KMS-11 (cell line): ENCODE results near the gene SLC11A1.

ENCODE experiments used
- H2AFZ ChIP-seq: fragments of 200-600 bp; sonication (generic); 2 replicates; pipeline ENCODE4 v1.6.1; 2016; ENCODE audit warnings: antibody characterized with exemption, mixed run types, low read depth
- H3K27ac ChIP-seq: fragments of 200-600 bp; sonication (generic); 2 replicates; pipeline ENCODE4 v1.6.1; 2016; ENCODE audit warnings: mild to moderate bottlenecking, mixed run types
- H3K27me3 ChIP-seq: fragments of 200-600 bp; sonication (generic); 2 replicates; pipeline ENCODE4 v1.6.1; 2017; ENCODE audit warnings: mild to moderate bottlenecking, low read depth, mixed run types, moderate library complexity; ENCODE audit not compliant: insufficient read depth
- H3K36me3 ChIP-seq: fragments of 200-600 bp; sonication (generic); 2 replicates; pipeline ENCODE4 v1.6.1; 2017; ENCODE audit warnings: mild to moderate bottlenecking, mixed run types; ENCODE audit not compliant: insufficient read depth
- H3K4me1 ChIP-seq: fragments of 200-600 bp; sonication (generic); 2 replicates; pipeline ENCODE4 v1.6.1; 2016; ENCODE audit warnings: mild to moderate bottlenecking, low read depth, mixed run types; ENCODE audit not compliant: poor library complexity, severe bottlenecking
- H3K4me2 ChIP-seq: fragments of 200-600 bp; sonication (generic); 2 replicates; pipeline ENCODE4 v1.7.0; 2016; ENCODE audit warnings: mild to moderate bottlenecking, mixed run types
- H3K4me3 ChIP-seq: fragments of 200-600 bp; sonication (generic); IDR thresholded peaks from 2 replicates; pipeline ENCODE4 v1.6.1; 2017; ENCODE audit warnings: low read depth, low read length, mixed read lengths; ENCODE audit not compliant: insufficient read depth
- H3K79me2 ChIP-seq: fragments of 200-600 bp; sonication (generic); 2 replicates; pipeline ENCODE4 v1.6.1; 2016; ENCODE audit warnings: low read depth, mixed run types; ENCODE audit not compliant: insufficient read depth
- H3K9ac ChIP-seq: fragments of 200-600 bp; sonication (generic); 2 replicates; pipeline ENCODE4 v1.6.1; 2016; ENCODE audit warnings: mild to moderate bottlenecking, mixed run types
- H4K20me1 ChIP-seq: fragments of 200-600 bp; sonication (generic); 2 replicates; pipeline ENCODE4 v1.6.1; 2016; ENCODE audit warnings: mild to moderate bottlenecking, mixed run types; ENCODE audit not compliant: insufficient read depth
- CTCF ChIP-seq: fragments of 200-600 bp; sonication (generic); conservative IDR thresholded peaks from 2 replicates; pipeline ENCODE4 v1.6.1; 2017; ENCODE audit warnings: low read depth, mild to moderate bottlenecking, antibody characterized with exemption, low read length, moderate library complexity, mixed read lengths

SLC11A1 gene

GRCh38 chr2:218340656-218341055 lies 41.4 kb upstream of the SLC11A1 start:
- H3K79me2 ChIP-seq = no peaks in the 10 kb centered on the region
- H3K27ac ChIP-seq = no peak overlapping the region
- H4K20me1 ChIP-seq = no peaks in the 10 kb centered on the region
- H3K4me1 ChIP-seq = no peaks in the 10 kb centered on the region
- no peak overlapping the region for H3K4me3 ChIP-seq
- H2AFZ ChIP-seq = no peak overlapping the region
- no peak overlapping the region for H3K9ac ChIP-seq
- TF ChIP-seq CTCF = no peak
- no peaks in the 10 kb centered on the region for H3K27me3 ChIP-seq
- H3K4me2 ChIP-seq = no peak overlapping the region
- no peaks in the 10 kb centered on the region for H3K36me3 ChIP-seq

GRCh38 chr2:218341381-218341780 lies 40.7 kb upstream of the SLC11A1 start:
- H3K36me3 ChIP-seq = no peaks in the 10 kb centered on the region
- no peaks in the 10 kb centered on the region for H3K4me1 ChIP-seq
- no peaks in the 10 kb centered on the region for H3K27me3 ChIP-seq
- H4K20me1 ChIP-seq = no peaks in the 10 kb centered on the region
- no peak overlapping the region for H3K9ac ChIP-seq
- H3K27ac ChIP-seq = no peak overlapping the region
- H3K79me2 ChIP-seq = no peaks in the 10 kb centered on the region
- TF ChIP-seq CTCF = no peak
- no peak overlapping the region for H2AFZ ChIP-seq
- no peak overlapping the region for H3K4me2 ChIP-seq
- H3K4me3 ChIP-seq = no peak overlapping the region

- Histone ChIP-seq H3K27me3 (no peaks in the 10 kb centered on the region), H3K27ac (no peak overlapping the region), H4K20me1 (no peaks in the 10 kb centered on the region), H3K79me2 (no peaks in the 10 kb centered on the region), H3K36me3 (no peaks in the 10 kb centered on the region), H3K4me2 (no peak overlapping the region), H3K9ac (no peak overlapping the region), H3K4me3 (no peak overlapping the region), H3K4me1 (no peaks in the 10 kb centered on the region), H2AFZ (no peak overlapping the region)
- no peak for TF ChIP-seq CTCF
Measured at GRCh38 chr2:218342837-218343236, 39.2 kb upstream of the SLC11A1 start.

- Histone ChIP-seq H3K79me2 (no peaks in the 10 kb centered on the region), H4K20me1 (no peaks in the 10 kb centered on the region), H3K36me3 (no peaks in the 10 kb centered on the region), H3K27me3 (no peaks in the 10 kb centered on the region), H2AFZ (no peak overlapping the region), H3K4me3 (no peak overlapping the region), H3K9ac (no peak overlapping the region), H3K4me2 (no peak overlapping the region), H3K4me1 (no peaks in the 10 kb centered on the region), H3K27ac (no peak overlapping the region)
- TF ChIP-seq CTCF = no peak
Measured at GRCh38 chr2:218343591-218343990, 38.5 kb upstream of the SLC11A1 start.
